Neutrophil (primary cell): Measurements from ENCODE around the gene PLA2R1.

ENCODE experiments used
- H3K27ac ChIP-seq: fragments of 200-600 bp; sonication (generic); 2 replicates; pipeline ENCODE4 v1.5.1; 2016; ENCODE audit warnings: mild to moderate bottlenecking, moderate library complexity
- H3K27me3 ChIP-seq: fragments of 200-600 bp; sonication (generic); 2 replicates; pipeline ENCODE4 v1.6.0; 2016; ENCODE audit warnings: mild to moderate bottlenecking
- H3K36me3 ChIP-seq: fragments of 200-600 bp; sonication (generic); 2 replicates; pipeline ENCODE4 v1.5.1; 2017
- H3K4me1 ChIP-seq, 2 experiments: fragments of 200-600 bp in 1 of 2; sonication (generic) in 1 of 2; 1 replicate in 1 of 2; 2 replicates in 1 of 2; pipeline versions ENCODE4 v1.5.1 to v1.6.1; 2013 to 2016; ENCODE audit warnings: low read depth in 1 of 2, low read length in 1 of 2, mild to moderate bottlenecking in 1 of 2, moderate library complexity in 1 of 2; ENCODE audit not compliant: control insufficient read depth in 1 of 2, insufficient read depth in 1 of 2
- H3K4me3 ChIP-seq, 2 experiments: fragments of 200-600 bp in 1 of 2; sonication (generic) in 1 of 2; 1 replicate in 1 of 2; 2 replicates in 1 of 2; pipeline ENCODE4 v1.5.1; 2013 to 2016; ENCODE audit warnings: low read depth in 1 of 2, low read length in 1 of 2, mild to moderate bottlenecking in 1 of 2, moderate library complexity in 1 of 2
- H3K9me3 ChIP-seq: fragments of 200-600 bp; sonication (generic); 2 replicates; pipeline ENCODE4 v1.5.1; 2016
- TF ChIP-seq, protein P1 (sequence below): fragments of 200-600 bp; sonication (generic); IDR thresholded peaks from 2 replicates; pipeline ENCODE4 v1.5.1; 2016; ENCODE audit warnings: antibody characterized with exemption

The PLA2R1 gene

DNA sequence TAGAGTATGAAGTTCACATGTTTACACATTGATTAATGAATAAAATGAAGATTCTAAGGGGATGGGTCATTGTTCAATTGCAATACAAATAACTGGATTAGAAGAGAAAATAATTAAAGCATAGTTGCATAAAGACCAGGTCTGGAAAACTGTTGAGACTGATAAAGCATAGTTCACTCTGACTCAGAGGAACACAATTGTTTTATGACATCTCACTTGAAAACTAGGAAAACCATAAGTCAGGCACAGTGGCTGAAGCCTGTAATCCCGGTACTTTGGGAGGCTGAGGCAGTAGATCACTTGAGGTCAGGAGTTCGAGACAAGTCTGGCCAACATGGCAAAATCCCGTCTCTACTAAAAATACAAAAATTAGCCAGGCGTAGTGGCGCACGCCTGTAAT is 46.7 kb downstream of the PLA2R1 start:
- TF ChIP-seq, protein P1, sequence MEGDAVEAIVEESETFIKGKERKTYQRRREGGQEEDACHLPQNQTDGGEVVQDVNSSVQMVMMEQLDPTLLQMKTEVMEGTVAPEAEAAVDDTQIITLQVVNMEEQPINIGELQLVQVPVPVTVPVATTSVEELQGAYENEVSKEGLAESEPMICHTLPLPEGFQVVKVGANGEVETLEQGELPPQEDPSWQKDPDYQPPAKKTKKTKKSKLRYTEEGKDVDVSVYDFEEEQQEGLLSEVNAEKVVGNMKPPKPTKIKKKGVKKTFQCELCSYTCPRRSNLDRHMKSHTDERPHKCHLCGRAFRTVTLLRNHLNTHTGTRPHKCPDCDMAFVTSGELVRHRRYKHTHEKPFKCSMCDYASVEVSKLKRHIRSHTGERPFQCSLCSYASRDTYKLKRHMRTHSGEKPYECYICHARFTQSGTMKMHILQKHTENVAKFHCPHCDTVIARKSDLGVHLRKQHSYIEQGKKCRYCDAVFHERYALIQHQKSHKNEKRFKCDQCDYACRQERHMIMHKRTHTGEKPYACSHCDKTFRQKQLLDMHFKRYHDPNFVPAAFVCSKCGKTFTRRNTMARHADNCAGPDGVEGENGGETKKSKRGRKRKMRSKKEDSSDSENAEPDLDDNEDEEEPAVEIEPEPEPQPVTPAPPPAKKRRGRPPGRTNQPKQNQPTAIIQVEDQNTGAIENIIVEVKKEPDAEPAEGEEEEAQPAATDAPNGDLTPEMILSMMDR: no peak
- H3K27me3 ChIP-seq: no peaks in the 10 kb centered on the region

DNA sequence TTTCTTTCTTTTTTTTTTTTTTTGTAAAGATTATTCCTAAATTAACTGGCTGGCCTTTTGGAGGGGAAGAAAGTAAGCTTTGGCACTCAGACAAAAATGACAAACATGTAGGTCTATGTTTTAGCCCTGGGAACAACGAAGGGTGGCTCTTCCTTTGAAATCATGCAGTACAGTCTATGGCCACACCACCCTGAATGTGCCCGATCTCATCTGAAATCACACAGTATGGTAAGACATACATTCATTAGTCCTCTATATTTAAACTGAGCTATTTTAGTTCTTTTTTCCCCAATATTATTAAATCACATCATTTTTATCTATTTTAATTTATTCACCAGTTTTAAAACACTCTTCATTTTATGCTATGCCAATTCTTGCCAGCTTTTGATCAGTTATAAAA is 48.2 kb downstream of the PLA2R1 start:
- Histone ChIP-seq H3K4me3 (no peak overlapping the region), H3K27ac (no peak overlapping the region)

More for the DNA sequence above, 46.7 kb downstream of the PLA2R1 start:
- Histone ChIP-seq H3K27ac (no peak overlapping the region), H3K9me3 (no peaks in the 10 kb centered on the region), H3K36me3 (no peaks in the 10 kb centered on the region), H3K4me3 (no peak overlapping the region), H3K4me1 (no peaks in the 10 kb centered on the region)

DNA sequence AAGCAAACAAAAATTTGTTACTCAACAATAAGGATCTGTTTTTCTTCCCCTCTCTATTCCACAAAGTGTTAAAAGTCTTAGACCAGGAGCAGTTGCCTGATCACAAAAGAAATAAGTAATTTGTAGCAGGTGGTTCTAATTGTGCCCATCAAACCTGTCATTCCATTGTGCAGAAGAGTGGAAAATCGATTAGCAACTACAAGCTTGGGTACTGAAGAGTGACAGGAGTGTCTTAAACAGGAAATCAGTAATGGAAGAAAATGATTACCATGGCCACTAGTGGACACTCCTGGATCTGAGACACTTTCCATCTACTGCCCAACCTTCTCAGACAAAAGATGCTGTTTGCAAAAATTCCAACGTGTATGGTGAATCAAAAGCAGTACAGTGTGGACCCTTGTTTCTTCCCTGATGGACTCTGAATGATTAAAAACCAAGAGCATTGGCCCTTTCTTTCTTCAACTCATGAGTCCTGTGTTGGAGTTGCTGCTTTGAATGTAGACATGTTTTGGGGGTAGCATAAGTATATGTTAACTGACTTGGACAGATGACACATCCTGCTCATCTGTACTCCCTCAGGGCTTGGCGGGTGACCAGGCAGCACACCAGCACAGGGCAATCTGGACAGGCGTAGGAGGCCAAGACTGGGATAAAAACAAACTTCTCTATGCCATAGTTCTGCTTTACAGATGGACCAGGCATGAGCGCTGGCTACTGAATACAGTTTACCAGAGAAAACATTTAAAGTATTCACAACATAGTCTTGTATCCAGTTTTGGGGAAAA is 51.9 kb downstream of the PLA2R1 start:
- TF ChIP-seq, protein P1: no peak
- Histone ChIP-seq H3K4me1 (no peaks in the 10 kb centered on the region), H3K27ac (no peak overlapping the region), H3K4me3 (no peak overlapping the region), H3K27me3 (no peaks in the 10 kb centered on the region), H3K36me3 (no peaks in the 10 kb centered on the region), H3K9me3 (no peaks in the 10 kb centered on the region)

More for the DNA sequence above, 48.2 kb downstream of the PLA2R1 start:
- TF ChIP-seq, protein P1: no peak
- Histone ChIP-seq H3K27me3 (no peaks in the 10 kb centered on the region), H3K9me3 (no peaks in the 10 kb centered on the region), H3K36me3 (no peaks in the 10 kb centered on the region), H3K4me1 (no peaks in the 10 kb centered on the region)

GRCh38 chr2:160007111-160007510 is 55.3 kb downstream of the PLA2R1 start:
- no peak overlapping the region for H3K27ac ChIP-seq
- TF ChIP-seq, protein P1: no peak
- no peak overlapping the region for H3K4me3 ChIP-seq
- no peaks in the 10 kb centered on the region for H3K36me3 ChIP-seq
- H3K27me3 ChIP-seq: no peaks in the 10 kb centered on the region
- H3K4me1 ChIP-seq: no peaks in the 10 kb centered on the region
- H3K9me3 ChIP-seq: no peaks in the 10 kb centered on the region

GRCh38 chr2:160006475-160006874 is 55.9 kb downstream of the PLA2R1 start:
- Histone ChIP-seq H3K36me3 (no peaks in the 10 kb centered on the region), H3K4me3 (no peak overlapping the region), H3K27me3 (no peaks in the 10 kb centered on the region), H3K9me3 (no peaks in the 10 kb centered on the region), H3K27ac (no peak overlapping the region), H3K4me1 (no peaks in the 10 kb centered on the region)
- TF ChIP-seq, protein P1: no peak
